H1 (cell line): ENCODE measurements around the gene STAU1. TPM values are rescaled to one million over a fixed set of nuclear protein-coding genes. Genes with fewer than 3 reads are reported as not detected.

Experiments used
- BACH1 ChIP-seq: IDR thresholded peaks from 2 replicates; pipeline ENCODE4 v1.6.1; 2012; ENCODE audit warnings: low read length, improper control_type of control experiment
- BRCA1 ChIP-seq: IDR thresholded peaks from 2 replicates; pipeline ENCODE4 v1.6.1; 2012; ENCODE audit warnings: low read depth, low read length, improper control_type of control experiment
- KDM1A ChIP-seq: fragments of 200-600, 300-600 bp; sonication (generic); IDR thresholded peaks from 2 replicates; pipeline ENCODE4 v1.7.1; 2016; ENCODE audit warnings: mild to moderate bottlenecking, low read length, borderline replicate concordance
- KDM4A ChIP-seq: IDR thresholded peaks from one replicate; pipeline ENCODE4 v1.7.1; 2012; ENCODE audit warnings: low read depth, mild to moderate bottlenecking, moderate library complexity, low read length, inconsistent platforms; ENCODE audit not compliant: severe bottlenecking
- RFX5 ChIP-seq: IDR thresholded peaks from 2 replicates; pipeline ENCODE4 v1.6.1; 2011; ENCODE audit warnings: low read depth, low read length, improper control_type of control experiment, borderline replicate concordance
- polyA plus RNA-seq, 7 experiments: library from polyadenylated mRNA; depleted of rRNA in 3 of 7; stranded (reverse) in 5 of 7; unstranded in 2 of 7; fragments of >200 nt in 5 of 7; fragments of 200-250 nt in 2 of 7; gene quantifications; 1 replicate in 5 of 7; 2 replicates in 1 of 7; 4 replicates in 1 of 7; pipeline versions ENCODE4 v1.2.1 to v1.2.3, GENCODE V29; 2011 to 2013; ENCODE audit warnings: missing spikeins in 2 of 7, mixed read lengths in 2 of 7
- total RNA-seq: library from RNA; stranded (reverse); fragmentation: NEBNext Ultra II Directional; extraction: Animal tissue kit (Norgen Biotek cat#: 25700); gene quantifications from 2 replicates; pipeline ENCODE4 v1.2.1, GENCODE V29; 2021

The STAU1 gene
- total and polyA plus RNA-seq, 2 of the 8 experiments (the other 6 are each of a cell fraction or from before 2014, with no cell fraction given): 41.4 to 107 TPM

- TF ChIP-seq RFX5 (no peak), BACH1 (no peak), KDM1A (no peak), KDM4A (no peak), BRCA1 (no peak)
These were observed at the start of gene STAU1 (continued) for GRCh38 chr20:49187851-49188641.
